Uterus (tissue), 4 donors: ENCODE results near the gene CACNB2. TPM values are rescaled to one million over a fixed set of nuclear protein-coding genes. Genes with fewer than 3 reads are reported as not detected.
"Not testable (repeated sequence)": the region's sequence is repeated elsewhere in the genome, so short reads cannot be mapped to it uniquely, and the experiment has no call there.

Experiments
- DNase-seq, 2 donors: peaks; one replicate each; pipeline ENCODE4 v3.0.0-alpha.2; 2019 to 2020
- H3K27ac ChIP-seq, 2 donors: fragments of 200-600 bp; sonication (generic); 1 replicate in 1 of 2; 2 replicates in 1 of 2; pipeline ENCODE4 v1.5.1; 2016 to 2018
- H3K27me3 ChIP-seq, 2 donors: fragments of 200-600 bp; sonication (generic); one replicate each; pipeline ENCODE4 v1.5.1; 2018 to 2019; ENCODE audit warnings: control low read depth in 1 of 2
- H3K36me3 ChIP-seq, 2 donors: fragments of 200-600 bp; sonication (generic); one replicate each; pipeline ENCODE4 v1.5.1; 2019; ENCODE audit warnings: control low read depth in 1 of 2
- H3K4me1 ChIP-seq, 2 donors: fragments of 200-600 bp; sonication (generic); one replicate each; pipeline ENCODE4 v1.5.1; 2018 to 2019; ENCODE audit warnings: control low read depth in 1 of 2
- H3K4me3 ChIP-seq, 2 donors: fragments of 200-600 bp; sonication (generic); 1 replicate in 1 of 2; 2 replicates in 1 of 2; pipeline ENCODE4 v1.5.1; 2018 to 2019; ENCODE audit warnings: mild to moderate bottlenecking in 1 of 2
- H3K9me3 ChIP-seq, 2 donors: fragments of 200-600 bp; sonication (generic); one replicate each; pipeline ENCODE4 v1.5.1; 2019; ENCODE audit warnings: control low read depth in 1 of 2
- CTCF ChIP-seq, 4 experiments: fragments of 200-600 bp in 2 of 4; fragments of 450-650 bp in 2 of 4; sonication (generic) in 2 of 4; IDR thresholded peaks; one replicate each; pipeline ENCODE4 v1.5.1; 2016 to 2019; ENCODE audit warnings: antibody characterized with exemption in 4 of 4, mild to moderate bottlenecking in 2 of 4, moderate library complexity in 1 of 4
- POLR2A ChIP-seq, 2 donors: fragments of 450-650 bp; IDR thresholded peaks; one replicate each; pipeline ENCODE4 v1.6.1; 2016; ENCODE audit warnings: antibody characterized with exemption in 2 of 2, mild to moderate bottlenecking in 1 of 2, moderate library complexity in 1 of 2
- intact Hi-C: fragments of 100-400 bp; cut with DNase I; formaldehyde crosslinking; loops from one replicate; pipeline ENCODE4 v1.15.1; 2023; ENCODE audit warnings: low total_unique reads
- total RNA-seq, 4 donors: library from RNA; depleted of rRNA in 3 of 4; stranded (reverse); fragments of >200 nt in 3 of 4; gene quantifications; one replicate each; pipeline versions ENCODE4 v1.1.0 to v1.2.4, GENCODE V29; 2014 to 2023
- donor health status: DM: yes; HTN: yes; CAD: no.

Gene CACNB2
- total RNA-seq, 4 donors from 2014 or later, result 19.4 to 33.0 (median 27.0) TPM

- intact Hi-C loops, result no loop called here
- Histone ChIP-seq H3K4me1 (no peaks in the 10 kb centered on the region), H3K4me3 (no peak overlapping the region), H3K27me3 (no peaks in the 10 kb centered on the region), H3K27ac (no peak overlapping the region), H3K9me3 (no peaks in the 10 kb centered on the region), H3K36me3 (no peaks in the 10 kb centered on the region)
- TF ChIP-seq POLR2A (IDR thresholded peaks at IDR 0.05), result no peak
- TF ChIP-seq CTCF (IDR thresholded peaks at IDR 0.05), result no peak
- no peak for DNase-seq
Observed at GRCh38 chr10:18437486-18437885, 297.3 kb downstream of the CACNB2 start.

- no peak overlapping the region for H3K4me3 ChIP-seq
- no peak for DNase-seq
- H3K4me1 ChIP-seq, result no peaks in the 10 kb centered on the region
- no peak overlapping the region for H3K27ac ChIP-seq
- intact Hi-C loops, result no loop called here
- TF ChIP-seq POLR2A (IDR thresholded peaks at IDR 0.05) (no peak), CTCF (IDR thresholded peaks at IDR 0.05) (no peak)
- no peaks in the 10 kb centered on the region for H3K27me3 ChIP-seq
- H3K36me3 ChIP-seq, result no peaks in the 10 kb centered on the region
- no peaks in the 10 kb centered on the region for H3K9me3 ChIP-seq
Observed at GRCh38 chr10:18438361-18439126, 298.3 kb downstream of the CACNB2 start.

GRCh38 chr10:18439601-18440000 lies 299.4 kb downstream of the CACNB2 start:
- no peaks in the 10 kb centered on the region for H3K4me1 ChIP-seq
- no peaks in the 10 kb centered on the region for H3K27me3 ChIP-seq
- intact Hi-C loops, result no loop called here
- DNase-seq, result no peak
- H3K9me3 ChIP-seq, result no peaks in the 10 kb centered on the region
- no peak overlapping the region for H3K27ac ChIP-seq
- no peaks in the 10 kb centered on the region for H3K36me3 ChIP-seq
- no peak for TF ChIP-seq POLR2A (IDR thresholded peaks at IDR 0.05)
- TF ChIP-seq CTCF (IDR thresholded peaks at IDR 0.05), result no peak
- H3K4me3 ChIP-seq, result no peak overlapping the region

- H3K27ac ChIP-seq, H3K9me3 ChIP-seq, H3K4me1 ChIP-seq, H3K27me3 ChIP-seq, DNase-seq, H3K36me3 ChIP-seq, intact Hi-C loops, H3K4me3 ChIP-seq: not testable (repeated sequence)
Observed at GRCh38 chr10:18445635-18446034, 305.4 kb downstream of the CACNB2 start.

GRCh38 chr10:18446205-18446604 lies 306.0 kb downstream of the CACNB2 start:
- DNase-seq, result no peak
- no peaks in the 10 kb centered on the region for H3K27me3 ChIP-seq
- intact Hi-C loops, result no loop called here
- no peaks in the 10 kb centered on the region for H3K4me1 ChIP-seq
- TF ChIP-seq POLR2A (IDR thresholded peaks at IDR 0.05) (no peak), CTCF (IDR thresholded peaks at IDR 0.05) (no peak)
- H3K9me3 ChIP-seq, result no peaks in the 10 kb centered on the region
- no peaks in the 10 kb centered on the region for H3K36me3 ChIP-seq
- H3K27ac ChIP-seq, result no peak overlapping the region
- no peak overlapping the region for H3K4me3 ChIP-seq
